Fibroblast of lung (primary cell): ENCODE data around the gene CFAP77.

ENCODE experiments used
- EZH2 ChIP-seq: IDR thresholded peaks from 2 replicates; pipeline ENCODE4 v1.5.1; 2012; ENCODE audit warnings: low read length, control low read depth, mild to moderate bottlenecking; ENCODE audit errors: missing control alignments
- TF ChIP-seq, protein P1 (sequence below), 2 donors: IDR thresholded peaks in 1 of 2; conservative IDR thresholded peaks in 1 of 2; 1 replicate in 1 of 2; 2 replicates in 1 of 2; pipeline ENCODE4 v1.5.1; 2011 to 2012; ENCODE audit warnings: low read length in 2 of 2, control low read depth in 1 of 2, inconsistent platforms in 1 of 2, low read depth in 1 of 2, mild to moderate bottlenecking in 1 of 2

DNA sequence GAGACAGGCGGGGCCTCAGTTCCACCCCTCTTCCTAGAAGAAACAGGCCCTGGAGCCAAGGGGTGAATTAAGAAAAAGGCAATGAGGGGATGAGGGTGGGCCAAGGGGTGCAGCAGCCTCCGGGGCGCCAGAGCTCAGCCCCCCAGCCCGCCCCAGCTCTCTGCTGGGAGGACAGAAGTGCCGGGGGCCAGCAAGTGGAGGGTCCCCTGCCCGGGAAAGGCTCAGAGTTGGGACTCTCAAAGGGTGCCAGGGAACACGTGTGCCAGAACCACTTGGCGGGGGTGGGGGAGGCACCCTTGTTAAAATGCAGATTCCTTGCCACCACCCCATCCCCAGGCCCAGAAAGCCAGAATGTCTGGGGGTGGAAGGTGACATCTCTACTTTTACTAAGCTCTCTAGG, 104.8 kb downstream of the CFAP77 start:
- TF ChIP-seq, protein P1, sequence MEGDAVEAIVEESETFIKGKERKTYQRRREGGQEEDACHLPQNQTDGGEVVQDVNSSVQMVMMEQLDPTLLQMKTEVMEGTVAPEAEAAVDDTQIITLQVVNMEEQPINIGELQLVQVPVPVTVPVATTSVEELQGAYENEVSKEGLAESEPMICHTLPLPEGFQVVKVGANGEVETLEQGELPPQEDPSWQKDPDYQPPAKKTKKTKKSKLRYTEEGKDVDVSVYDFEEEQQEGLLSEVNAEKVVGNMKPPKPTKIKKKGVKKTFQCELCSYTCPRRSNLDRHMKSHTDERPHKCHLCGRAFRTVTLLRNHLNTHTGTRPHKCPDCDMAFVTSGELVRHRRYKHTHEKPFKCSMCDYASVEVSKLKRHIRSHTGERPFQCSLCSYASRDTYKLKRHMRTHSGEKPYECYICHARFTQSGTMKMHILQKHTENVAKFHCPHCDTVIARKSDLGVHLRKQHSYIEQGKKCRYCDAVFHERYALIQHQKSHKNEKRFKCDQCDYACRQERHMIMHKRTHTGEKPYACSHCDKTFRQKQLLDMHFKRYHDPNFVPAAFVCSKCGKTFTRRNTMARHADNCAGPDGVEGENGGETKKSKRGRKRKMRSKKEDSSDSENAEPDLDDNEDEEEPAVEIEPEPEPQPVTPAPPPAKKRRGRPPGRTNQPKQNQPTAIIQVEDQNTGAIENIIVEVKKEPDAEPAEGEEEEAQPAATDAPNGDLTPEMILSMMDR (conservative IDR thresholded peaks at IDR 0.05 in 1 of 2, IDR thresholded peaks at IDR 0.05 in 1 of 2; ENCODE audit: low read depth in 1 of 2, low read length in 2 of 2), result no peak
- TF ChIP-seq EZH2, result no peak
